Mesenchymal stem cell (in vitro differentiated cells and primary cell): ENCODE results near the gene DIP2B.

Source experiments
- DNase-seq: peaks from one replicate; pipeline ENCODE4 v3.0.0-alpha.2; 2013
- H2AFZ ChIP-seq: one replicate; pipeline ENCODE4 v1.6.1; 2013; ENCODE audit warnings: low read depth, mild to moderate bottlenecking, control low read depth, inconsistent platforms, low read length, moderate library complexity
- H2AK5ac ChIP-seq: 2 replicates; pipeline ENCODE4 v1.6.1; 2013; ENCODE audit warnings: low read length, moderate library complexity, mild to moderate bottlenecking, inconsistent platforms; ENCODE audit not compliant: severe bottlenecking
- H2BK120ac ChIP-seq: one replicate; pipeline ENCODE4 v1.6.1; 2013; ENCODE audit warnings: low read depth, mild to moderate bottlenecking, inconsistent platforms, low read length, moderate library complexity
- H2BK12ac ChIP-seq, 2 experiments: one replicate each; pipeline ENCODE4 v1.6.1; 2013; ENCODE audit warnings: inconsistent platforms in 2 of 2, low read length in 2 of 2, mild to moderate bottlenecking in 2 of 2, moderate library complexity in 2 of 2, control low read depth in 1 of 2
- H2BK15ac ChIP-seq: one replicate; pipeline ENCODE4 v1.6.1; 2013; ENCODE audit warnings: mild to moderate bottlenecking, low read depth, inconsistent platforms; ENCODE audit not compliant: poor library complexity, severe bottlenecking
- H2BK5ac ChIP-seq: 2 replicates; pipeline ENCODE4 v1.6.1; 2013; ENCODE audit warnings: low read depth, mild to moderate bottlenecking, low read length, control low read depth, inconsistent platforms; ENCODE audit not compliant: poor library complexity, severe bottlenecking
- H3K14ac ChIP-seq, 2 experiments: one replicate each; pipeline ENCODE4 v1.6.1; 2013; ENCODE audit warnings: inconsistent platforms in 2 of 2, low read length in 2 of 2, control low read depth in 1 of 2, mild to moderate bottlenecking in 1 of 2, moderate library complexity in 1 of 2
- H3K18ac ChIP-seq, 2 experiments: one replicate each; pipeline ENCODE4 v1.6.1; 2013; ENCODE audit warnings: inconsistent platforms in 2 of 2, low read length in 2 of 2, control low read depth in 1 of 2, low read depth in 1 of 2, mild to moderate bottlenecking in 1 of 2
- H3K23ac ChIP-seq, 2 experiments: one replicate each; pipeline ENCODE4 v1.6.1; 2013; ENCODE audit warnings: inconsistent platforms in 2 of 2, low read length in 2 of 2, mild to moderate bottlenecking in 2 of 2, moderate library complexity in 2 of 2, control low read depth in 1 of 2
- H3K27ac ChIP-seq: 2 replicates; pipeline ENCODE4 v1.5.1; 2013; ENCODE audit warnings: mild to moderate bottlenecking, moderate library complexity, low read length, control low read depth, inconsistent platforms; ENCODE audit not compliant: poor library complexity, severe bottlenecking
- H3K27me3 ChIP-seq, 2 experiments: 2 replicates each; pipeline versions ENCODE4 v1.6.1 to v1.7.0; 2013; ENCODE audit warnings: low read length in 2 of 2, mild to moderate bottlenecking in 2 of 2, moderate library complexity in 2 of 2, control low read depth in 1 of 2, inconsistent platforms in 1 of 2; ENCODE audit not compliant: control insufficient read depth in 1 of 2, insufficient read depth in 1 of 2
- H3K36me3 ChIP-seq, 2 experiments: 2 replicates each; pipeline versions ENCODE4 v1.6.1 to v1.7.0; 2013; ENCODE audit warnings: low read length in 2 of 2, control low read depth in 1 of 2, inconsistent platforms in 1 of 2, low read depth in 1 of 2, mild to moderate bottlenecking in 1 of 2; ENCODE audit not compliant: insufficient read depth in 2 of 2, control insufficient read depth in 1 of 2
- H3K4ac ChIP-seq, 2 experiments: one replicate each; pipeline ENCODE4 v1.6.1; 2013; ENCODE audit warnings: inconsistent platforms in 2 of 2, low read length in 2 of 2, mild to moderate bottlenecking in 2 of 2, moderate library complexity in 2 of 2, control low read depth in 1 of 2, low read depth in 1 of 2
- H3K4me1 ChIP-seq: 2 replicates; pipeline ENCODE4 v1.6.1; 2013; ENCODE audit warnings: low read depth, low read length, control low read depth; ENCODE audit not compliant: control insufficient read depth, insufficient read depth
- H3K4me2 ChIP-seq: 2 replicates; pipeline ENCODE4 v1.6.1; 2013; ENCODE audit warnings: low read length, mild to moderate bottlenecking, inconsistent platforms; ENCODE audit not compliant: poor library complexity, severe bottlenecking
- H3K4me3 ChIP-seq, 2 experiments: 2 replicates each; pipeline versions ENCODE4 v1.5.1 to v1.7.0; 2013; ENCODE audit warnings: low read length in 2 of 2, mild to moderate bottlenecking in 2 of 2, control low read depth in 1 of 2, low read depth in 1 of 2; ENCODE audit not compliant: insufficient read depth in 1 of 2
- H3K79me1 ChIP-seq: replicated peaks from 2 replicates; pipeline ENCODE4 v1.6.1; 2013; ENCODE audit warnings: mild to moderate bottlenecking, control low read depth, low read length, inconsistent platforms; ENCODE audit not compliant: poor library complexity, severe bottlenecking
- H3K9ac ChIP-seq: 2 replicates; pipeline ENCODE4 v1.7.0; 2013; ENCODE audit warnings: mild to moderate bottlenecking, low read length, moderate library complexity
- H3K9me3 ChIP-seq: 2 replicates; pipeline ENCODE4 v1.7.0; 2013; ENCODE audit warnings: mild to moderate bottlenecking, low read length; ENCODE audit not compliant: control insufficient read depth
- H4K8ac ChIP-seq: one replicate; pipeline ENCODE4 v1.6.1; 2013; ENCODE audit warnings: inconsistent platforms, mild to moderate bottlenecking, low read length, moderate library complexity
- H4K91ac ChIP-seq: one replicate; pipeline ENCODE4 v1.6.1; 2013; ENCODE audit warnings: mild to moderate bottlenecking, low read length, inconsistent platforms
- WGBS: methylation state at CpG from one replicate; pipeline ENCODE4 v1.1.7; 2013; ENCODE audit warnings: mixed read lengths; 5-methylcytosine and 5-hydroxymethylcytosine counted together

DIP2B gene

GRCh38 chr12:50672158-50672557, 167.4 kb downstream of the DIP2B start:
- H3K27ac ChIP-seq, result no peak overlapping the region
- H3K27me3 ChIP-seq, result no peaks in the 10 kb centered on the region
- H4K8ac ChIP-seq, result no peak overlapping the region
- H3K4me3 ChIP-seq, result no peak overlapping the region
- no peak for DNase-seq
- no peaks in the 10 kb centered on the region for H3K4me1 ChIP-seq
- no peak overlapping the region for H3K14ac ChIP-seq
- peaks cover 12% of the 10 kb centered on the region for H3K79me1 ChIP-seq
- H2BK12ac ChIP-seq, result no peak overlapping the region
- H3K36me3 ChIP-seq, result peaks cover 5 to 36% of the 10 kb centered on the region in 2 experiments
- no peak overlapping the region for H3K4ac ChIP-seq
- no peak overlapping the region for H2AK5ac ChIP-seq
- no peak overlapping the region for H2BK5ac ChIP-seq
- H3K23ac ChIP-seq, result no peak overlapping the region
- H4K91ac ChIP-seq, result no peak overlapping the region
- no peak overlapping the region for H3K9ac ChIP-seq
- H3K9me3 ChIP-seq, result no peaks in the 10 kb centered on the region
- H3K18ac ChIP-seq, result no peak overlapping the region
- no peak overlapping the region for H2AFZ ChIP-seq
- no peak overlapping the region for H2BK15ac ChIP-seq
- 100% methylated on average over 2 of the region's 3 CpGs for WGBS
- H3K4me2 ChIP-seq, result no peak overlapping the region
- H2BK120ac ChIP-seq, result no peak overlapping the region

- H3K4me2 ChIP-seq, result no peak overlapping the region
- H2AK5ac ChIP-seq, result no peak overlapping the region
- no peak overlapping the region for H2BK5ac ChIP-seq
- H3K4ac ChIP-seq, result no peak overlapping the region
- no peak overlapping the region for H2AFZ ChIP-seq
- H4K8ac ChIP-seq, result no peak overlapping the region
- no peak overlapping the region for H2BK120ac ChIP-seq
- H3K18ac ChIP-seq, result no peak overlapping the region
- no peak overlapping the region for H2BK12ac ChIP-seq
- no peak overlapping the region for H3K4me3 ChIP-seq
- H3K27ac ChIP-seq, result no peak overlapping the region
- no peaks in the 10 kb centered on the region for H3K9me3 ChIP-seq
- WGBS, result 87% methylated on average over 3 of the region's 4 CpGs
- H3K9ac ChIP-seq, result no peak overlapping the region
- H3K23ac ChIP-seq, result no peak overlapping the region
- no peak for DNase-seq
- peaks cover 6% of the 10 kb centered on the region for H3K79me1 ChIP-seq
- no peak overlapping the region for H2BK15ac ChIP-seq
- no peak overlapping the region for H4K91ac ChIP-seq
- H3K14ac ChIP-seq, result no peak overlapping the region
- H3K36me3 ChIP-seq, result peaks cover 6 to 32% of the 10 kb centered on the region in 2 experiments
- no peaks in the 10 kb centered on the region for H3K27me3 ChIP-seq
- H3K4me1 ChIP-seq, result no peaks in the 10 kb centered on the region
Measured at GRCh38 chr12:50676756-50677155, 172.0 kb downstream of the DIP2B start.

GRCh38 chr12:50677858-50678257, 173.1 kb downstream of the DIP2B start:
- no peak overlapping the region for H3K18ac ChIP-seq
- no peak overlapping the region for H3K14ac ChIP-seq
- no peak for DNase-seq
- no peak overlapping the region for H4K91ac ChIP-seq
- no peak overlapping the region for H2BK12ac ChIP-seq
- H2AK5ac ChIP-seq, result no peak overlapping the region
- no peak overlapping the region for H3K9ac ChIP-seq
- no peaks in the 10 kb centered on the region for H3K27me3 ChIP-seq
- H3K79me1 ChIP-seq, result peaks cover 4% of the 10 kb centered on the region
- H3K4me1 ChIP-seq, result no peaks in the 10 kb centered on the region
- H2BK5ac ChIP-seq, result no peak overlapping the region
- H2AFZ ChIP-seq, result no peak overlapping the region
- H3K9me3 ChIP-seq, result no peaks in the 10 kb centered on the region
- no peak overlapping the region for H2BK15ac ChIP-seq
- H3K23ac ChIP-seq, result no peak overlapping the region
- no peak overlapping the region for H3K4ac ChIP-seq
- H4K8ac ChIP-seq, result no peak overlapping the region
- no peak overlapping the region for H3K4me2 ChIP-seq
- WGBS, result 91% methylated on average over 2 of the region's 3 CpGs
- H3K36me3 ChIP-seq, result peaks cover 6 to 39% of the 10 kb centered on the region in 2 experiments
- H3K4me3 ChIP-seq, result no peak overlapping the region
- H3K27ac ChIP-seq, result no peak overlapping the region
- no peak overlapping the region for H2BK120ac ChIP-seq

GRCh38 chr12:50678650-50679365, 174.0 kb downstream of the DIP2B start:
- no peak overlapping the region for H4K8ac ChIP-seq
- H3K36me3 ChIP-seq, result peaks cover 8 to 44% of the 10 kb centered on the region in 2 experiments
- no peaks in the 10 kb centered on the region for H3K27me3 ChIP-seq
- WGBS, result 97% methylated on average over 3 of the region's 4 CpGs
- no peaks in the 10 kb centered on the region for H3K4me1 ChIP-seq
- H3K23ac ChIP-seq, result no peak overlapping the region
- H2BK5ac ChIP-seq, result no peak overlapping the region
- H3K14ac ChIP-seq, result no peak overlapping the region
- no peak overlapping the region for H4K91ac ChIP-seq
- peaks cover 1% of the 10 kb centered on the region for H3K79me1 ChIP-seq
- no peak overlapping the region for H3K27ac ChIP-seq
- no peak overlapping the region for H3K9ac ChIP-seq
- H2BK12ac ChIP-seq, result no peak overlapping the region
- no peak overlapping the region for H2BK15ac ChIP-seq
- no peak overlapping the region for H3K4ac ChIP-seq
- no peak overlapping the region for H3K4me2 ChIP-seq
- H3K9me3 ChIP-seq, result no peaks in the 10 kb centered on the region
- no peak for DNase-seq
- H3K18ac ChIP-seq, result no peak overlapping the region
- no peak overlapping the region for H3K4me3 ChIP-seq
- no peak overlapping the region for H2BK120ac ChIP-seq
- H2AFZ ChIP-seq, result no peak overlapping the region
- H2AK5ac ChIP-seq, result no peak overlapping the region
